Head of caudate nucleus (tissue), 42 donors: Measurements from ENCODE around the gene RHOB.
A peak's percentile ranks its signal among the peaks of the same experiment; 100 is the strongest.
"Not testable (repeated sequence)": the region's sequence is repeated elsewhere in the genome, so short reads cannot be mapped to it uniquely, and the experiment has no call there.

Source experiments
- DNase-seq, 42 donors: peaks; one replicate each; pipeline versions ENCODE4 v3.0.0 to v3.0.0-alpha.2; 2020 to 2021; ENCODE audit warnings: mixed read lengths in 7 of 42
- intact Hi-C: fragments of 100-400 bp; cut with DNase I; formaldehyde crosslinking; loops from one replicate; pipeline ENCODE4 v1.15.0; 2022

RHOB gene

DNA sequence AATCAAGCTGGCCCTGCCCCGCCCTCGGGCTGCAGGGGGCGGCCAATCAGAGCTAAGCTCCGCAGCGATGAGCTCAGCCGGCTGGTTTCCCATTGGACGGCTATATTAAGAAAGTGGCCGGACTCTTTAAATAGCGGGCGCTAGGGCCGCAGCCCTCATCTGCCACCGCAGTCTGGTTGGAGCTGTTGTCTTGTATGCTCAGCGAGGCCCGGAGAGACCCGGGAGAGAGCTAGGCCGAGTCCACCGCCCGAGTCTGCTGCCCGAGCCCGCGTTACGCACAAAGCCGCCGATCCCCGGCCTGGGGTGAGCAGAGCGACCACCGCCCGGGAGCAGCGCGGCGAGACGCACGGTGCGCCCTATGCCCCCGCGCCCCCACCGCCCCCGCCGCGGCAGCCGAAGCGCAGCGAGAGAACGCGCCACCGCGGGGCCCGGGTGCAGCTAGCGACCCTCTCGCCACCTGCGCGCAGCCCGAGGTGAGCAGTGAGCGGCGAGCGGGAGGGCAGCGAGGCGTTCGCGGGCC is at the start of gene RHOB:
Gene RHOB (plus strand): TSS at position 158 of the 520 bp plus-strand sequence. CDS start 392 bp downstream, outside the sequence.
- intact Hi-C loops: loop anchor here (2.0 kb wide), 1 partner anchor 188 kb away; no protein-coding TSS in a partner anchor
- peak; percentile 91 to 99 (median 99) for DNase-seq

DNA sequence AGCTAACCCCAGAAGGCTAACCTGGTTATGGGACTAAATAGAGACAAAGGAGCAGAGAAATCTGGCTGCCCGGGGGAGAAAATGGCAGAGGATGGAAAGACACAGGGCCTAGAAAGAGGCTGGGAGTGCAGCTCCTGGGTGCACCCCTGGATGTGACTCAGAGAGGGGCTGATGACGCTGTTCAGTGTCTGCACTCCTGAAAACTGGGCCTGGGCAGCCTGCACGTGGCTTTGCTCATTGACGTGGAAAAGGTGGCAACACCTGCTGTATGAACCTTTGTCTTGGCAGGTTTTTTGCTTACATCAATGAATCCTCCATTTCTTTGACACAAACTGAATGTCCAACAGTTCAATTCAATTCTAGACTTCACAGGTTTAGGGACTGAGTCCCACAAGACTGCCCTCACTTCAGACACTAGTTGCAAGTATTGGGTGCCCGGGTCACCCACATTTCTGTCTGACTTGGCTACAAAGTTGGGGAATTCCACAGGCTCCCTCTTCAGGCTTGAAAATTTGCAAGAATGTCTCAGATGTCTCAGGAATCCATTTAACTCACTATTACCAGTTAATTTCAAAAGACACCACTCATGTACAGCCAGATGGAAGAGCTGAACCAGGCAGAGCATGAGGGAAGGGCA is 48.9 kb upstream of the RHOB start:
- intact Hi-C loops: no loop called here
- peak in 1 of 42 donors; percentile 4 for DNase-seq

DNA sequence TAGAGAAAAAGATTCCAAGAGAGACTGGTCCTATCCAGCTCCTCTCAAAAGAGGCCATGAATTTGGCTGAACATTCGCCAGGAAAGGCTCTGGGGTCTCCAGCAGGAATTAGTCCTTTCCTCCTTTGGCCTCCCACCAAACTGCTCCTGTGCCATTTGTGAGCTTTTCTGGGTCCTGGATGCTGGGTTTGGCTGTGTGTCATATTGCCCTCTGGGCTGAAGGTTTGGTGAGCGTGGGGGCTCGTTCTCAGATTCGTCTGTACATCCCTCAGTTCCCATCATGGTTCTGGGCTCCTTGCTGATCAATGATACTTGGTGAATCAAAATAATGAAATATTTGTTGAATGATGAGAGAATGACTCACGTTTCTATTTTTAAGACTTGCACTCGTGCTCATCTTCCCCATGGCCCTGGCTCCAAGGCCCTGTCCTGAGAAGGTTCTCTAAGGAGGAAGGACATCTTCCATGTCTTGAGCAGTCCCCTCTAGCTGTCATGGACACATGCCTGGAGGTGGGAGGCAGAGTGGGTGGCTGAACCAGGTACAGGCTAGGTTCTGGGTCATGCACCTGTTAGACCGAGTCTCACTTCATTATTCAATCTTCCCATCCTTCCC is 47.8 kb upstream of the RHOB start:
- DNase-seq: peak in 1 of 42 donors; percentile 5
- intact Hi-C loops: no loop called here

DNA sequence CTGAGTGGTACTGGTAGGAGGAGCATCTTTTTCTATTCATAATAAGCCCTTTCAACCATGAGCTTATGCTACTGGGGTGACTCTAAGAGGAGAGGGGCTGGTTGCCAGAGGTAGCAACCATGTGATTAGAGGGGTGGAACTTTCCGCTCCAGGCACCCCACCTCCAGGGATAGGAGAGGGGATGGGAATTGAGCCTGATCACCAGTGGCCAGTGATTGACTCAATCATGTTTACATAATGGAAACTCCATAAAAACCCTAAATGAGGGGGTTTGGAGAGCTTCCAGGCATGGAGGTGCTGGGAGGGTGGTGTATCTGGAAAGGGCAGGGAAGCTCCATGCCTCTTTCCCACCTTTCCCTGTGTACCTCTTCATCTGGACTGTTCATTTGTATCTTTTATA is 46.6 kb upstream of the RHOB start:
- intact Hi-C loops: no loop called here
- DNase-seq: no peak

DNA sequence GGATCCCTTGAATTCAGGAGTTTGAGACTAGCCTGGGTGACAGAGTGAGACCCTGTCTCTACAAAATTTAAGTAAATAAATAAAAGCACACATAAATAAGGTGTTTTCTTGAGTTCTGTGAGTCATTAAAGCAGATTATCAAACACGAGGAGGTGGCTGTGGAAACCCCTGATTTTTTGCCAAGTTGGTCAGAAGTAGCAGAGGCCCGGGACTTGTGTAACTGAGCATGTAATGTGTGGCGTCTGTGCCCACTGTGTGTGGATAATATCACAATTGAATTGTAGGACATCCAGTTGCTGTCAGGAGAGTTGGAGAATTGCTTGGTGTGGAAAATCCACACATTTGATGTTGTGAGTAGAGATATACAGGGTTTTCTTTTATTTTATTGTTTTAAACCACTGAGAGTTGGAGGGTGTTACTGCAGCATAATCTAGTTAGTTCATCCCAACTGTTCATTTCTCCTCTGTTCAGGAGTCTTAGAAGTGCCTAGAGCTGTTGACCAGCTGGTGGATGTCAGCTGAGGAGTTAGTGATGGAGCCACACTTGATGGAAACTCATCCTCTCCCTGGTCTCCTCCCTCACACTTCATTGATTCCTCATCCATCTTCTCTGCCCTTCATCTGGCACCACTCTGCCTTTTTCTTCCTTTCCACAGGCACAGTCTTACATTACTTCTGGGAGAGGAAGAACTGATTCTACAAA is 45.9 kb upstream of the RHOB start:
- intact Hi-C loops: no loop called here
- peak in 1 of 42 donors; percentile 2 for DNase-seq

DNA sequence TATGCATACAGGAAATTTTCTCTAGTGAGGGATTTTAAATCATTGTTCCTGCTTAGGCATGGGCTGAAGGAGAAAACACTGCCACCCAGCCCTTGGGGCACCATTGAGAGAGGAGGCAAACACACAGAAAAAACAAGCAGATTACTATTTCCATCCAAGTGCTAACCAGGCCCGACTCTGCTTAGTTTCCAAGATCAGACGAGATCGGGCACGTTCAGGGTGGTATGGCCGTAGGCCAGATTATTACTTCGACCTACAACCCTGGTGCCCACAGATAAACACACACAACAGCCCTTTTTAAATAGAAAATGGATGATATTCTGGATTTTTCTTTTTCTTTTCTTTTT is 45.4 kb upstream of the RHOB start:
- peak in 2 of 42 donors; percentile 0 to 18 for DNase-seq
- intact Hi-C loops: no loop called here

DNA sequence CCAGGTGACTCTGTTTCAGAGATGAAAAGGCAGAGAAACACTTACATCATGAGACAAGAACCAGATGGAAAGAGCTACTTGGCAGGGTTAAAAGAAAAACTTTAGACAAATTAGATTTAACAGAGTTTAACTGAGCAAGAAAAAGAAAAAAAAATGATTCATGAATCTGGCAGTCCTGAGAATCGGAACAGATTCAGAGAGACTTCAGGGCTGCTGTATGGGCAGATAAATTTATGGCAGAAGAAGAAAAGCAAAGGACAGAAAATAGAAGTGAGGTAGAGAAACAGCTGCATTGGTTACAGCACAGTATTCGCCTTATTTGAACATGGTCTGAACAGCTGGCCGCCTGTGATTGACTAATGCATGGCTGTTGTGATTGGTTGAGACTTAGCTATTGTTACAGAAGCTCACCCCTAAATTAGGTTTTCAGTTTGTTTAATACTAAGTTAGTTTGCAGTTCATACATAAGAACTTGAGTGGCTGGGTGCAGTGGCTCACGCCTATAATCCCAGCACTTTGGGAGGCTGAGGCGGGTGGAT is 43.0 kb upstream of the RHOB start:
- intact Hi-C loops: no loop called here
- peak in 3 of 42 donors; percentile 2 to 3 (median 3) for DNase-seq

DNA sequence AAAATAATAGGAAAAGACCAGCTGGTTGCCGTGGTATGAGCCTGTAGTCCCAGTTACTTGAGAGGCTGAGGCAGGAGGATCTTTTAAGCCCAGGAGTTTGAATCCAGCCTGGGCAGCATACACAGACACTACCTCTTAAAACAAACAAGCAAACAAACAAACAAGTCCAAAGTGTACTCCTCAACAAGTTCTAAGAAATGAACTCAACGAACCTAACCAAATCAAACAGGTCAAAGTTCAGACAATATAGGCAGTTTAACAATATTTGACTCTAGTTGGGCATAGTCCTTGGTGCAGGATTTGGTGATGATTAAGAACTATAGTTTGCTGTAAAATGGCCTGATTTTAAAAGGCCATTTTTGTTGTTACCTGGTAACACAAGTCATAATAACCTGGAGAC is 41.9 kb upstream of the RHOB start:
- intact Hi-C loops: no loop called here
- no peak for DNase-seq

DNA sequence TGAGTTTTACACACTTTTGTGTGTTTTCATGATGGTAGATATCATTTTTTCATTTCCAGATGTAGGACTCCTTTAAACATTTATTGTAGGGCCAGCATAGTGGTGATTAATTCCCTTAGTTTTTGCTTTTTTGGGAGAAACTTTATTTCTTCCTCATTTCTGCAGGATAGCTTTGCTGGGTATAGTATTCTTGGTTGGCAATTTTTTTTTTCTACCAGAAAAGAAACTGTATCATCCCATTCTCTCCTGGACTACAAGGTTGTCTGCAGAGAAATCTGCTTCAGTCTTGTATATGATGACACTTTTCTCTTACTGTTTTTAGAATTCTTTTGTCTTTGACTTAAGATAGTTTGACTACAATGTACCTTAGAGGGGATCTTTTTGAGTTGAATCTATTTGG is 37.8 kb upstream of the RHOB start:
- intact Hi-C loops: no loop called here
- DNase-seq: no peak

DNA sequence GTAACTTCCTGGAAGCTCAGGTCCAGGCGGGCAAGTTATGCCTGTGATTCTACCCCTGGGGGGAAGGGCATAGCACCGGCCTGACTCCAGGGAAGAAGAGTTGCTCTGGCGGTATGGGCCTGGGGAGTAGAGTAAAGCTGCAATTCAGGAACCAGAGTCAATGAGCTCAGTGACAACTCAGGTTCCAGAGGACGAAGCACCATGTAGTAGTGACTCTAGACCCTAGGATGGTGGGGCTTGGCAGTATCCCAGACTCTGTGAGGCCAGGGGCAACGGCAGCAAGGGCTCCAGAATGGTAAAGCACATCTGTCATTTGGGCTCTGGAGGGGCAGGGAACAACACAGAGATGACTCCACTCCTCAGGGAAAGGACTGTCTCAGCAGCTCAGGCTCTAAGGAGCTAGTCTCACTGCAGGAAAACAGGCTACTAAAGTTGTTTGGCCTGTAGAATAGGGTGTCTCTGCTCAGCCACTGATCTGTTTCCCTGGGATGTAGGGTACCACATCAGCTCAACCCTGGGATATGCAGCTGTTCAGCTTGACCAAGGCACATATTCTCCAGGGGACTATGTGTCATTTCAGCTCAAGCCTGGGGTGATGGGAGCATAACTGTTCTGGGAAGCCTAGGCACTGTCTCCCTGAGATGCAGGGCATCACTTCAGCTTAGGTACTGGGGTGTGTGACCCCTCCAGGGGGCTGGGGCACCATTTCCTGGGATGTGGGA is 36.2 kb upstream of the RHOB start:
- intact Hi-C loops: no loop called here
- DNase-seq: peak in 4 of 42 donors; percentile 3 to 17 (median 6)

DNA sequence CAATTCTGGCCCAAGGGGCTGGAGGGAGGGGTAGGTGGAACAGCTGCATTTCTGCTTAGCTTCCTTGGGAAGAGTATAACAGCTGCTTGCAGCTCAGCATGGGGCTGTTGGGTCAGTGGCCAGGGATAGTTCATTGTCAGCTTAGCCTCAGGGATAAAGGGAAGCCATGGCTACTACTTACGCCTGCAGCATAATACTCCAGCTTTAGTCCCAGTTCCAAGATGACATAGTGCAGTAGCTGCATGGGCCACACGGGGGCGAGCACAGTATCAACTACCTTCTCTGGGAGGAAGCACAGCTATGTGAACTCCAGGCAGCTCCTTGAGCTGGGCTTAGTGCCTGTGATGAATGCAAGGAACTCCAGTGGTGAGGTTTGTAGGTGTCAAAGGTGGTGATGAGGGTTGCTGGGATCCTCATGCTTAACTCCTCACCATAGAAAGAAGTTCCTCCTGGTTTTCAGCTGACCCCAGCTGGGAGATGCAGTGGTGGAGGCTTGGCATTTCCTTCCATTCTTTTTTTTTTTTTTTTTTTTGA is 35.4 kb upstream of the RHOB start:
- intact Hi-C loops: no loop called here
- DNase-seq: peak; percentile 49 to 86 (median 73)

DNA sequence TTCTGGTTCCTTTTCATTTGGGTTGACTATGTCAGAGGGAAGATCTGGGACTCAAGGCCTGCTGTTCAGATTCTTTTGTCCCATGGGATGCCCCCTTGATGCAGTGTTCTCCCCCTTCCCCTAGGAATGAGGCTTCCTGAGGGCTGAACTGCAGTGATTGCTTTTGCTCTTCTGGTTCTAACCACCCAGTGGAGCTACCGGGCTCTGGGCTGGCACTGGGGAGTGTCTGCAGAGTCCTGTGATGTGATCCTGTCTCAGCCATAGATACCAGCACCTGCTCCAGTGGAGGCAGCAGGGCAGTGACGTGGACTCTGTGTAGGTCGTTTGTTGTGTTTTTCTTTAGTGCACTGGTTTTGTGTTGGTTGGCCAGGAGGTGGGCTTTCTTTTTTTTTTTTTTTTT is 32.1 kb upstream of the RHOB start:
- DNase-seq: peak in 3 of 42 donors; percentile 3 to 10 (median 8)
- intact Hi-C loops: no loop called here

DNA sequence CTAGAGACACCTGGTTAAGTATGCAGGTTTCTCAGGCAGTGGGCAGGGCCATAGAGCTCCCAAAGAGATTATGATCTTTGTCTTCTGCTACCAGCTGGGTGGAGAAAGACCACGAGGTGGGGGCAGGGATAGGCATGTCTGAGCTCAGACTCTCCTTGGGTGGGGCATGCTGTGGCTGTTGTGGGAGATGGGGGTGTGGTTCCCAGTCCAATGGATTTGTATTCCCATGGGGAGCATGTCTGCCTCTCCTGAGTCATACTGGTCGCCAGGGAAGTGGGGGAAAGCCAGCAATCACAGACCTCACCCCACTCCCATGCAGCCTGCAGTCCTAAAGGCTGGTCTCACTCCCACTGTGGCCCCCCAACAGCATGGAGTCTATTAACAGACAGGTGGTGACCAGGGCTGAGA is 31.4 kb upstream of the RHOB start:
- intact Hi-C loops: no loop called here
- DNase-seq: peak in 2 of 42 donors; percentile 14 to 29

DNA sequence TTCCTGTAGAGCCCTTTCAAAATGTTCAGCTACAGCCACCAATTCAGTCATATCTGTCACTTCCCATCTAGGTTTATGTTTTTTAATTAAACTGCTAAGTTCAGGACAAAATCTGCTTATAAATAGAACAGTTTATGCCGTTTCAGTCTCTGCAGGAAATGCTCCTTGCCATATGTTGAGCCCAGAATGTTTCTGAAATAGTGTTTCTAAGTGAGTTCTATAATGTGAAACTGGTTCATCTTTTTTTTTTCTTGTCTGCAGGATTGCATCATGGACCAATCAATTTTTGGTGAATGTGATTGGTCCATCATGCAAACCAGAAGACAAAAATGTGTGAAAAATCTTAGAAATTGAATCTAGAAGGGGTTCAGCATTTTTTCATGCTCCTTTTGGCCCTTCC is 30.2 kb upstream of the RHOB start:
- intact Hi-C loops: no loop called here
- no peak for DNase-seq

DNA sequence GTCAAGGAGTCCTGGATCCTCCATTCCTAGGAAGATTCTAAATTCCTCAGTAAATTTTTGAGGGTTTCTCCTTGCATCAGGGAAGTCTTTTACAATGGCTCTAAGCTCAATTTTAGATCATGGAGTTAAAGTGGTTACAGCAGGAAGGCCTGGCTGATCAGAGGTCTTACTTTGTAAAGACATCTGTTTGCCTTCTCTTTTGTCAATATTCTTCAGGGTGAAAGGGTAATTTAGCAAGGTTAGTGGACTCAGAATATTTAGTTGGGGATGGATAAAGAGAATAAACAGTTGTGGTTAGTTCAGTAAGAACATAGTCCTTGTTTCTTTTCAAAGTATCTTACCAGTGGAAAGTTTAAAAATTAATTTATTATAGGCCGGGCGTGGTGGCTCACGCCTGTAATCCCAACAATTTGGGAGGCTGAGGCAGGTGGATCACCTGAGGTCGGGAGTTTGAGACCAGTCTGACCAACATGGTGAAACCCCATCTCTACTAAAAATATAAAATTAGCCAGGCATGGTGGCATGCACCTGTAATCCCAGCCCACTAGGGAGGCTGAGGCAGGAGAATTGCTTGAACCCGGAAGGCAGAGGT is 29.5 kb upstream of the RHOB start:
- DNase-seq, intact Hi-C loops: not testable (repeated sequence)

DNA sequence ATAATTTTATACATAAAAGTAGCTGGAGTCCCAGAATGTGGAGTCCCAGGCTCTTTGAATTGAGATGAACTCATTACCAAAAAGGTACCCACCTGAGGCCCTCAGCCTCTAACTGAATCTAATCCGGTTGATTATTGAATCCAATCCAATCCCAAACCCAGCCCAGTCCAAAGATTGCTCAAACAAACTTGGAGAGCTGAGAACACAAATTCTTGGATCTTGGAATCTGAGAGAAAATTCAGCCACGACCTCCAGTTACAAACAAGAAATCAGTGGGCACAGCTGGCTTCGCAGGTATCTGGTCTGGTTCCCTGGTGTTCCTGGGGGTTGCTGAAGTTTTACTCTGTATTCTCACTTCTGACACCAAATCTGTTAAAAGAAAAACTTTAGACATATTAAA is 28.4 kb upstream of the RHOB start:
- DNase-seq: peak in 2 of 42 donors; percentile 0 to 18
- intact Hi-C loops: no loop called here

DNA sequence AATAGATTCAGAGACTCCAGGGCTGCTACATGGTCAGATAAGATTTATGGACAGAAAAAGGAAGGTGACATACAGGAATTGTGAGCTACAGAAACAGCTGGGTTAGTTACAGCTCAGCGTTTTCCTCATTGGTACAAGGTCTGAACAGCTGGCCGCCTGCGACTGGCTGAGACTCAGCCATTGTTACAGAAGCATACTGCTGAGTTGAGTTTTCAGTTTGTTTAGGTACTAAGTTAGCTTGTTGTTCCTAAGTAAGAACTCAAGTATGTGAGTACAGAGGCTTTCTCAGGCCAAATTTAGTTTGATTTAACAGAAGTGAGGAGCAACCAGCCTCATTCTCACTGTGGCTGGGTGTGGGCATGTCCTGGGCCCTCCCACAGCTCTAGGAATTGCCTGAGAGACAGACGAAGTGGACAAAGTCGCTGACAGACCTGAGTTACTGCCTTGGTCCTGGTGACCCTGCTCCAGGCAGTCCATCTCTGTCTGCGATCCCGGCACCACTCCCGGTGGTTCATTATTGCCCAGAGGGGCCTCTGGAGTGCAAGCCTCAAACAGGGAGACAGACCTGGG is 27.8 kb upstream of the RHOB start:
- intact Hi-C loops: no loop called here
- peak in 2 of 42 donors; percentile 28 to 37 for DNase-seq

DNA sequence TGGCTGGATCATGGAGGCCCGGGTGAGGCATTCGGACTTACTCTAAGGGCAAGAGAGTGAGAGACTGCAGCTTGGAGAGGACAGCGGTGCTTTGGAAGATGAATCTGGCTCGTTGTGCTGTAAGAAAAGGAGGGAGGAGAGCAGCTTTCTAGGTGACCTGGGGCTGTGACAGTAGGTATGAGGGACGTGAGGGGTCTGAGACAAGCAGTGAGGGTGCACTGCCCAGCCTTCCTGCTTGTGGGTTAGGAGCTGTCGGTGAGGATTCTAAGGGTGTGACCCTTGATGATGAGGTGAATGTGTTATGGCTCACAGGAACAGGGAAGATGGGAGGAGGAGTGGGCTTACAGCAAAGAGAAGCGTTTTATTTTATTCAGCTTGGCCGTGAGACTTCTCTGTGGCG is 27.1 kb upstream of the RHOB start:
- intact Hi-C loops: no loop called here
- no peak for DNase-seq
